ENCODE measurements around the gene DNAH2.
A peak's percentile ranks its signal among the peaks of the same experiment; 100 is the strongest.

Gene DNAH2

DNA sequence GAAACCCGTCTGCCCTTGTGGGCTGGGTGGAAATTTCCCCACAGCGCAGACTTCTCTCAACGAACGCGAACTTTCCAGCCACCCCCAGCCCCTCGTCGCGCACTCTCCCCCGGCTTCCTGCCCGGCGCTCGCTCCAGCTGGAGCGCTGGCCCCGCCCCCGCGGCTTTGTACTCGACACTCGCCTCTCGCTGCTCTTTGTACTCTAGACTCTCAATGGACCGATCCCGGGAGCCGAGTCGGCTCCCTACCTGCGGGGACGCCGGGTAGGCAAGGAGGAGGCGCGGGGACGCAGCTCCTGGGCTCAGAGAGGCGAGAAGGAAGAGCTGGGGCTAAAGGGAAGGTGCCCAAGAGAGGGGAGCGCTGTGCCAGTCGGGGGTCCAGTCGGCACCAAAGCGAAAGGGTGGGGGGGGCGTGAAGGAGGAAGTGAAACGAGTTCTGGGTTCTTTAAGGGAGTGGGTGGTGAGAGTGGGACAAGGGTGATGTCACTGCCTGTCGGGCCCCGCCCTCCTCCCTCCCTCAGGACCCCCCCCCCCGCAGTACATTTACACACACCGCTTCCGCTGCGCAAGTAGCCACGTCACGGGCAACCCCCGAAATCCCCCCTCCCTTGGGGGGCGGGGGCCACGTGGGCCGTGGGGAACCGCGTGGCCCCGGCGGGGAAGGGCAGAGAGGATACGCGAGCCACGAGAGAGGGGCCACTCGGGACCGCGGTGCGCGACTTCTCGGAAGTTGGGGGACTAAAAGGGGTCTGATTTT is 126.2 kb downstream of the DNAH2 start:
- Histone ChIP-seq H3K9me3 (no peaks in the 10 kb centered on the region), H3K4me3 (ENCODE audit: low read depth in 1 of 2, low read length in 1 of 2) (peak overlapping the region; percentile 93 to 98), H3K27ac (peak overlapping the region; percentile 97), H3K36me3 (peaks cover 89% of the 10 kb centered on the region), H3K4me1 (ENCODE audit: control insufficient read depth in 1 of 2, insufficient read depth in 1 of 2, low read depth in 1 of 2, low read length in 1 of 2) (peaks cover 49 to 58% of the 10 kb centered on the region in 2 experiments), H3K27me3 (no peaks in the 10 kb centered on the region)
- TF ChIP-seq, protein P1, sequence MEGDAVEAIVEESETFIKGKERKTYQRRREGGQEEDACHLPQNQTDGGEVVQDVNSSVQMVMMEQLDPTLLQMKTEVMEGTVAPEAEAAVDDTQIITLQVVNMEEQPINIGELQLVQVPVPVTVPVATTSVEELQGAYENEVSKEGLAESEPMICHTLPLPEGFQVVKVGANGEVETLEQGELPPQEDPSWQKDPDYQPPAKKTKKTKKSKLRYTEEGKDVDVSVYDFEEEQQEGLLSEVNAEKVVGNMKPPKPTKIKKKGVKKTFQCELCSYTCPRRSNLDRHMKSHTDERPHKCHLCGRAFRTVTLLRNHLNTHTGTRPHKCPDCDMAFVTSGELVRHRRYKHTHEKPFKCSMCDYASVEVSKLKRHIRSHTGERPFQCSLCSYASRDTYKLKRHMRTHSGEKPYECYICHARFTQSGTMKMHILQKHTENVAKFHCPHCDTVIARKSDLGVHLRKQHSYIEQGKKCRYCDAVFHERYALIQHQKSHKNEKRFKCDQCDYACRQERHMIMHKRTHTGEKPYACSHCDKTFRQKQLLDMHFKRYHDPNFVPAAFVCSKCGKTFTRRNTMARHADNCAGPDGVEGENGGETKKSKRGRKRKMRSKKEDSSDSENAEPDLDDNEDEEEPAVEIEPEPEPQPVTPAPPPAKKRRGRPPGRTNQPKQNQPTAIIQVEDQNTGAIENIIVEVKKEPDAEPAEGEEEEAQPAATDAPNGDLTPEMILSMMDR (IDR thresholded peaks at IDR 0.05), result peak; percentile 12

DNA sequence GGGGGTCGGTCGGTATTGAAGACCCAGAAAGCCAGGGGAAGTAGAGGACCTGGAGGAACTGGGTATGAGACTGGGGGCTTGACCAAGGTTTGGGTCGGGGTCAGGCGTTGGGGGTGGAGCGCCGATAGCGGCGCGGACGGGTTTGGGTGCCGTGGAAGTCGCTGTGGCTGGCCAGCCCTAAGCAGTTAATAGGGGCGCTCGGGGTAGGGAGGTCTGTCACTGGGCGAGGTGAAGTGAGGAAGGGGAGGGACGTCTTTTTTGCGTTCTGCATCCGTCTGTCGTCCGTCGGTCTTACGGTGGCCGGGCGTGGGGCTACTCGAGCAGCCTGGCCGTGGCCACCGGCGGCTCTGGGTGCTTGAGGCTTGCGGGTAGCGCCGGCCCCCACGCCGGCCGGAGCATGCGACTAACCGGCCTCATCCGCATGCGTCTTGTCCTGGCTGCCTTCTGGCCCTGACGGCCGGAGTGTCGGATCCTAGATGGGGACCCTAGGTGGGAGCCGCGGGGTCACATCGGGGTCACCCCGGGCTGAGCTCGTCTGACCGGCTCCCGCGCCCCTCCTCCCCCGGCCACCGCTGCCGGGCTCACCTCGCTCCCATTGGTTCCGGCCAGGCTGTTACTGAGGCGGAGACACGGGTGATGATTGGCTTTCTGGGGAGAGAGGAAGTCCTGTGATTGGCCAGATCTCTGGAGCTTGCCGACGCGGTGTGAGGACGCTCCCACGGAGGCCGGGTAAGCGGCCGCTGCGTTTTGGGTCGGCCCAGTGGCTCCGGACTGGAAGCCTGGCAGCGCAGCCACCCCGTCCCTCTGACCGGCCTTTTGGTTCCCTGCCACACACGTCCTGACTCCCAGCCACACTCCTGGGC is 127.0 kb downstream of the DNAH2 start:
- peak overlapping the region; percentile 97 for H3K27ac ChIP-seq
- H3K9me3 ChIP-seq, result no peaks in the 10 kb centered on the region
- peaks cover 42 to 60% of the 10 kb centered on the region in 2 experiments for H3K4me1 ChIP-seq (ENCODE audit: control insufficient read depth in 1 of 2, insufficient read depth in 1 of 2, low read depth in 1 of 2, low read length in 1 of 2)
- peak overlapping the region; percentile 93 to 98 for H3K4me3 ChIP-seq (ENCODE audit: low read depth in 1 of 2, low read length in 1 of 2)
- no peaks in the 10 kb centered on the region for H3K27me3 ChIP-seq
- TF ChIP-seq, protein P1 (IDR thresholded peaks at IDR 0.05), result peak; percentile 45
- H3K36me3 ChIP-seq, result peaks cover 92% of the 10 kb centered on the region

DNA sequence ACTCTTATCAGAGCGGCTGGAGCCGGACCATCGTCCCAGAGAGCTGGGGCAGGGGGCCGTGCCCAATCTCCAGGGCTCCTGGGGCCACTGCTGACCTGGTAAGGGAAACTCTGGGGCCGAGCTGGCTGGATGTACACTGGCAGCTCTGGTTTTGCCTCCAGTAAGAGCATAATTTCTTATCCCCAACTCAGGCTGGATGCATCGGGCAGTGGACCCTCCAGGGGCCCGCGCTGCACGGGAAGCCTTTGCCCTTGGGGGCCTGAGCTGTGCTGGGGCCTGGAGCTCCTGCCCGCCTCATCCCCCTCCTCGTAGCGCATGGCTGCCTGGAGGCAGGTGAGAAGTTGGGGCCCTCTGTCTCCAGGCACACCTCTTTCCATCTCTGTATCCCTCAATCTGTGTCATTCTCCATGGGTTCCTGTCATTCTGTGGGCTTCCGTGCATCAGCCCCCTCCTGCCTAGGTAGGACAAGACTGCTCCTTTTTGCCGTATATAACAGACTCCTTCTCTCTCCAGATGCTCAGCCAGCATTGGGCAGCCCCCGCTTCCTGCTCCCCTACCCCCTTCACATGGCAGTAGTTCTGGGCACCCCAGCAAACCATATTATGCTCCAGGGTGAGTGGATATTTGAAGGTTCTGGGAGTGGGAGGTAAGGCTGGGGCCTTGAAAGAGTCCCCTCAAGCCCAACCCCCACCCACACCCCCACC is 128.0 kb downstream of the DNAH2 start:
- peaks cover 92% of the 10 kb centered on the region for H3K36me3 ChIP-seq
- H3K4me1 ChIP-seq (ENCODE audit: control insufficient read depth in 1 of 2, insufficient read depth in 1 of 2, low read depth in 1 of 2, low read length in 1 of 2), result peaks cover 42 to 58% of the 10 kb centered on the region in 2 experiments
- H3K27me3 ChIP-seq, result no peaks in the 10 kb centered on the region
- TF ChIP-seq, protein P1 (IDR thresholded peaks at IDR 0.05), result no peak
- H3K27ac ChIP-seq, result peak overlapping the region; percentile 97
- peaks cover 4% of the 10 kb centered on the region for H3K9me3 ChIP-seq
- peak overlapping the region; percentile 93 to 98 for H3K4me3 ChIP-seq (ENCODE audit: low read depth in 1 of 2, low read length in 1 of 2)

DNA sequence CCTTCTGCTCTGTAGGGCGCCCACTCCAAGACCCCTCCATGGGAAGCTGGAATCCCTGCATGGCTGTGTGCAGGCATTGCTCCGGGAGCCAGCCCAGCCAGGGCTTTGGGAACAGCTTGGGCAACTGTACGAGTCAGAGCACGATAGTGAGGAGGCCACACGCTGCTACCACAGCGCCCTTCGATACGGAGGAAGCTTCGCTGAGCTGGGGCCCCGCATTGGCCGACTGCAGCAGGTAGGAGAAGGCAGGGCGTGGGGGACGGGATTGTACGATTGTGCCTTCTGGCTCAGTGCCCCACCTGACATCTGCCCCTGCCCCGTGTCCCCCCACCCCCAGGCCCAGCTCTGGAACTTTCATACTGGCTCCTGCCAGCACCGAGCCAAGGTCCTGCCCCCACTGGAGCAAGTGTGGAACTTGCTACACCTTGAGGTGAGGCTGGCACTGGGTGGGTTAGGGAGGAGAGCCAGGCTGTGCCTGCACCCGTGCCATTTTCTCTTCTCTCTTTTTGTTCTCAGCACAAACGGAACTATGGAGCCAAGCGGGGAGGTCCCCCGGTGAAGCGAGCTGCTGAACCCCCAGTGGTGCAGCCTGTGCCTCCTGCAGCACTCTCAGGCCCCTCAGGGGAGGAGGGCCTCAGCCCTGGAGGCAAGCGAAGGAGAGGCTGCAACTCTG is 128.7 kb downstream of the DNAH2 start:
- peaks cover 92% of the 10 kb centered on the region for H3K36me3 ChIP-seq
- H3K27me3 ChIP-seq, result no peaks in the 10 kb centered on the region
- peaks cover 11% of the 10 kb centered on the region for H3K9me3 ChIP-seq
- peak overlapping the region; percentile 97 for H3K27ac ChIP-seq
- TF ChIP-seq, protein P1 (IDR thresholded peaks at IDR 0.05), result no peak
- no peak overlapping the region for H3K4me3 ChIP-seq (ENCODE audit: low read depth in 1 of 2, low read length in 1 of 2)
- peaks cover 42 to 58% of the 10 kb centered on the region in 2 experiments for H3K4me1 ChIP-seq (ENCODE audit: control insufficient read depth in 1 of 2, insufficient read depth in 1 of 2, low read depth in 1 of 2, low read length in 1 of 2)

Data from neutrophil (primary cell).